Pericardium fibroblast (primary cell): ENCODE measurements around the gene PARK7. TPM values are rescaled to one million over a fixed set of nuclear protein-coding genes. Genes with fewer than 3 reads are reported as not detected.

Source experiments
- total RNA-seq: library from RNA; depleted of rRNA; stranded (reverse); fragments of >200 nt; gene quantifications from 2 replicates; pipeline ENCODE4 v1.2.3, GENCODE V29; 2015

PARK7 gene
- 200 and 277 TPM in 2 replicates for total RNA-seq

DNA sequence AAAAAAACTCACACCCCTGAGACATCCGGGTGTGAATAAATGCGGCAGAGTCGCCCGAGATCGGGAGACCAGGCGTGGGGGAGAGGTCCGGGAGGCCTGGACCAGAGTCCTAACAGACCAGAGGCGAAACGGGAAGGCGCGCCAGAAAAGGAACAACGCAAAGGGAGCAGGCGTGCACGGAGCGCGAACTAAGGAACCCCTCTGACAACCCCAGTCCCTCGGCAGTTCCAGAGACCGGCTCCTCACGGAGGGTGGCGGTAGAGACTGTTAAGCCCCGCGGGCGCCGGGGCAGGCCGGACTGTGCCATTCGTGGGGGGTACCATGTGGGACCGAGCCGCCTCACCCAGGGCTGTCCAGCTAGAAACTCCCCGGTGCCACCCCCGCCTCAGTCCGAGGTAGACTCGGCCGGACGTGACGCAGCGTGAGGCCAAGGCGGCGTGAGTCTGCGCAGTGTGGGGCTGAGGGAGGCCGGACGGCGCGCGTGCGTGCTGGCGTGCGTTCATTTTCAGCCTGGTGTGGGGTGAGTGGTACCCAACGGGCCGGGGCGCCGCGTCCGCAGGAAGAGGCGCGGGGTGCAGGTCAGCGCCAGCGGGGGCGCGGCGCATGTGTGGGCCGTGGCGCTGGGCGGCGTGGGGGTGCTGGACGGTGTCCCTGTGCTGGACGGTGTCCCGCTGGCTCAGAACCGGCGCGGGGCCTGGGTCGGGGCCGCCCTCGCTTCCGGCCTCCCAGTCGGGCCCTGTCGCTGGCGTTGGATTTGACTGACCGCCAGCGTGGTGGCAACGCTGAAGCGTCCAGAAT is at the start of gene PARK7:
Gene PARK7, plus strand, starts transcription at position 496 of the 798 bp plus-strand sequence. CDS start 1,075 bp downstream, outside the sequence.

DNA sequence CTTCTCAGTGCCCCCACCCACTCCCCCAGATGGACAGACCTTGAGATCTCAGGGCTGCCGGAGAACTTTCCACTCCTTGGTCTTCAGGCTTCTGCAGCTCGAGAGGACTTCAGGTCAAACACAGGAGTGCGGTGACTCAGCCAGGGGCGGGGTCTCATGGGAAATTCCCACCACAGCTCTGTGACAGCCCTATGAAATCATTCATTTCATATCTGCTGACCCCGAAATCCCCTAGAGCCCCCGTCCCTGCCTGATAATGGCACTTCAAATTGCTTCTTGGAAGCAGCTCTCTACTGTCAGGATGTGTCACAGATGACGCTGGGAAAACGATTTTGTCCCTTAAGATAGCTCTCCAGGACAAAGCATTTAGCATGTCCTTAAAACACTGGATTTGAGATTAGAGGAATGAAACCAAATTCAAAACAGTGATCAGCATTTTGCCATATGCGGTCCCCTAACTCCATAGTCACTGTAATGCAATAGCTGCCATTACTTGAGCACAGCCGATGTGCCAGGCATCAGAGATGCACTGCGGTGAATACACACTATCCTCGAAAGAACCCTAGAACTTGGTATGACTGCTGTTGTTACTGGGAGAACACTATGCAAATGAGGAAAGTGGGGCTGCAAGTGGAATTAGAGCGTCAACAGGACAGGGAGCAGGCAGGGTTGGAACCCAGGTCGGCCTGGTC is 20.6 kb upstream of the PARK7 start, which contains the start of gene TNFRSF9:
Gene TNFRSF9, minus strand, starts transcription at position 95 of the 692 bp plus-strand sequence. CDS start 845 bp downstream, outside the sequence.

DNA sequence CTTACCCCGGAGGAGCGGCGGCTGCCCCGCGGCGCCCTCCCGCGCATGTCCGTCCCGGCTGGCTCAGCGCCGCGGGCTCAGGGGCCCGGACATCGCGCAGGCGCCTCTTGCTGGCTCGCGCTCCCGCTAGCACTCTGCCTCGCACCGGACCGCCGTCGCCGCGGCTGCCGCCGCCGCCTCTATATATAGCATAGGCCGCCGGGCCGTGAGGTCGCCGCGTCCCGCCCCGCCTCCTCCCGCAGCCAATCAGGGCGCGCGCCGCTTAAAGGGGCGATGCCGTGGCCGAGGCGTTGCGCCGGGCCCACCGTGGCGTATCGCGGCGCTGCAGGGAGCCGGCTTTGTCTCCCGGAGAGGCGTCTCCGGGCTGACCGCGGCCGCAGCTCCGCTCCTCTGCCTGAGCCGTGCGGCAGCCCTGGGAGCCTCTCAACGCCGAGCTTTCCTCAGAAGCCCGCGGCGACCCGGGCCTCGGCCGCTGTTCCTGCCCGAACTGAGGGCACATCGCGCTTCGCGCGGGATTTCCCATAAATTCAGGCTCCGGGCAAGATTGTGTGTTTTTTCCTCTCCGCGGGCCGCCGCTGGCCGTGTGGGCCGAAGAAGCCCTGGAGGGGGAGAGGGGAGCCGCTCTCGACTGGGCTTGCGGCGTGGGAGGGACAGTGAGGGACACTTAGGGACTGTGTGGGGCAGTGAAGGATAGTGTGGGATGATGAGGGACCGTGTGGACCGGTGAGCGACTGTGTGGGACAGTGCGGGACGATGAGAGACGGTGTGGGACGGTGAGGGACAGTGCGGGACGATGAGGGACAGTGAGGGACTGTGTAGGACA is 64.9 kb downstream of the PARK7 start, which contains the start of gene ERRFI1:
Gene ERRFI1, minus strand, starts transcription at position 157 of the 823 bp plus-strand sequence. CDS start 10,690 bp downstream, outside the sequence.

Other genes with a start within 250 kb of the PARK7 start
- 106 and 117 TPM in 2 replicates for gene VAMP3, start 190.4 kb upstream of the PARK7 start, total RNA-seq
- gene PER3, start 177.4 kb upstream of the PARK7 start, total RNA-seq: 1.1 and 1.5 TPM in 2 replicates
- not detected in 2 replicates for gene UTS2, start 108.6 kb upstream of the PARK7 start, total RNA-seq
- gene TNFRSF9, start 20.9 kb upstream of the PARK7 start, total RNA-seq: not detected in 2 replicates
- 179 and 215 TPM in 2 replicates for gene ERRFI1, start 64.6 kb downstream of the PARK7 start, total RNA-seq